Measurements from ENCODE around the gene ABTB2. TPM values are rescaled to one million over a fixed set of nuclear protein-coding genes. Genes with fewer than 3 reads are reported as not detected.

The ABTB2 gene
- total RNA-seq, 1 donor: 5.1 TPM

- peak; percentile 36 for DNase-seq (ENCODE audit: insufficient read length, low spot score, missing footprints)
- H2AFZ ChIP-seq (ENCODE audit: low read length): no peak overlapping the region
- no peak for TF ChIP-seq CTCF (IDR thresholded peaks at IDR 0.05; ENCODE audit: extremely low read depth, low read depth, low read length)
- no peak overlapping the region for H3K4me2 ChIP-seq (ENCODE audit: insufficient read depth, low read length)
- no peak overlapping the region for H3K4me3 ChIP-seq (ENCODE audit: insufficient read depth, low read length)
- H3K36me3 ChIP-seq (ENCODE audit: insufficient read depth, low read length): no peaks in the 10 kb centered on the region
- no peaks in the 10 kb centered on the region for H3K27me3 ChIP-seq (ENCODE audit: insufficient read depth, low read length)
- H3K4me1 ChIP-seq (ENCODE audit: insufficient read depth, low read length): peaks cover 8% of the 10 kb centered on the region
- H3K79me2 ChIP-seq (ENCODE audit: insufficient read depth, low read length): no peaks in the 10 kb centered on the region
- H3K9me3 ChIP-seq (ENCODE audit: low read depth, low read length): no peaks in the 10 kb centered on the region
- no peak overlapping the region for H3K27ac ChIP-seq (ENCODE audit: low read depth, low read length)
- H4K20me1 ChIP-seq (ENCODE audit: insufficient read depth, low read length): peaks cover 8% of the 10 kb centered on the region
Measured at GRCh38 chr11:34169686-34170085, 188.1 kb downstream of the ABTB2 start.

GRCh38 chr11:34168642-34169420 lies 189.0 kb downstream of the ABTB2 start:
- no peaks in the 10 kb centered on the region for H3K79me2 ChIP-seq (ENCODE audit: insufficient read depth, low read length)
- peaks cover 8% of the 10 kb centered on the region for H4K20me1 ChIP-seq (ENCODE audit: insufficient read depth, low read length)
- no peak overlapping the region for H3K4me2 ChIP-seq (ENCODE audit: insufficient read depth, low read length)
- H2AFZ ChIP-seq (ENCODE audit: low read length): no peak overlapping the region
- H3K27me3 ChIP-seq (ENCODE audit: insufficient read depth, low read length): no peaks in the 10 kb centered on the region
- no peak for TF ChIP-seq CTCF (IDR thresholded peaks at IDR 0.05; ENCODE audit: extremely low read depth, low read depth, low read length)
- no peaks in the 10 kb centered on the region for H3K36me3 ChIP-seq (ENCODE audit: insufficient read depth, low read length)
- H3K9me3 ChIP-seq (ENCODE audit: low read depth, low read length): no peaks in the 10 kb centered on the region
- DNase-seq (ENCODE audit: insufficient read length, low spot score, missing footprints): peak; percentile 58
- H3K4me3 ChIP-seq (ENCODE audit: insufficient read depth, low read length): no peak overlapping the region
- H3K27ac ChIP-seq (ENCODE audit: low read depth, low read length): no peak overlapping the region
- peaks cover 2% of the 10 kb centered on the region for H3K4me1 ChIP-seq (ENCODE audit: insufficient read depth, low read length)

DNA sequence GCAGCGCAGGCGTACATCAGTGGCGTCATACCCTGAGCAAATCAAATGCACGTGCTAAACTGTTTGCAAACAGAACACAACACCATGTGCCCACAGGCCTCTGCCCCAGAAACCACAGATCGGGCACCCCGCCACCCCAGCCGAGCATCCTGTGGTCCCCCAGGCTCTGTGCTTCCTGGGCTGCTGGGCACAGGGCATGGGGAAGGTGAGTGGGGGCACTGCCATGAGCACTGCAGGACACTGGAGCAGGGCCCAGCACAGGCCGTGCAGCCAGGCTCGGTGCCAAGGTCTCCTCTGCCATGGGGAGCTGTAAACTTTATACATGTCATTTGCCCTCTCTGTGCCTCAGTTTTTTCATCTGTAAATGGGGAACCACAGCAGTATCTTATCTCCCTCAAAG lies 189.8 kb downstream of the ABTB2 start:
- Histone ChIP-seq H3K4me2 (ENCODE audit: insufficient read depth, low read length) (no peak overlapping the region), H3K4me3 (ENCODE audit: insufficient read depth, low read length) (no peak overlapping the region), H4K20me1 (ENCODE audit: insufficient read depth, low read length) (peaks cover 8% of the 10 kb centered on the region), H3K79me2 (ENCODE audit: insufficient read depth, low read length) (no peaks in the 10 kb centered on the region), H3K9me3 (ENCODE audit: low read depth, low read length) (no peaks in the 10 kb centered on the region), H2AFZ (ENCODE audit: low read length) (no peak overlapping the region), H3K27me3 (ENCODE audit: insufficient read depth, low read length) (no peaks in the 10 kb centered on the region), H3K4me1 (ENCODE audit: insufficient read depth, low read length) (no peaks in the 10 kb centered on the region), H3K36me3 (ENCODE audit: insufficient read depth, low read length) (no peaks in the 10 kb centered on the region), H3K27ac (ENCODE audit: low read depth, low read length) (no peak overlapping the region)
- TF ChIP-seq CTCF (IDR thresholded peaks at IDR 0.05; ENCODE audit: extremely low read depth, low read depth, low read length): no peak
- peak; percentile 65 for DNase-seq (ENCODE audit: insufficient read length, low spot score, missing footprints)

DNA sequence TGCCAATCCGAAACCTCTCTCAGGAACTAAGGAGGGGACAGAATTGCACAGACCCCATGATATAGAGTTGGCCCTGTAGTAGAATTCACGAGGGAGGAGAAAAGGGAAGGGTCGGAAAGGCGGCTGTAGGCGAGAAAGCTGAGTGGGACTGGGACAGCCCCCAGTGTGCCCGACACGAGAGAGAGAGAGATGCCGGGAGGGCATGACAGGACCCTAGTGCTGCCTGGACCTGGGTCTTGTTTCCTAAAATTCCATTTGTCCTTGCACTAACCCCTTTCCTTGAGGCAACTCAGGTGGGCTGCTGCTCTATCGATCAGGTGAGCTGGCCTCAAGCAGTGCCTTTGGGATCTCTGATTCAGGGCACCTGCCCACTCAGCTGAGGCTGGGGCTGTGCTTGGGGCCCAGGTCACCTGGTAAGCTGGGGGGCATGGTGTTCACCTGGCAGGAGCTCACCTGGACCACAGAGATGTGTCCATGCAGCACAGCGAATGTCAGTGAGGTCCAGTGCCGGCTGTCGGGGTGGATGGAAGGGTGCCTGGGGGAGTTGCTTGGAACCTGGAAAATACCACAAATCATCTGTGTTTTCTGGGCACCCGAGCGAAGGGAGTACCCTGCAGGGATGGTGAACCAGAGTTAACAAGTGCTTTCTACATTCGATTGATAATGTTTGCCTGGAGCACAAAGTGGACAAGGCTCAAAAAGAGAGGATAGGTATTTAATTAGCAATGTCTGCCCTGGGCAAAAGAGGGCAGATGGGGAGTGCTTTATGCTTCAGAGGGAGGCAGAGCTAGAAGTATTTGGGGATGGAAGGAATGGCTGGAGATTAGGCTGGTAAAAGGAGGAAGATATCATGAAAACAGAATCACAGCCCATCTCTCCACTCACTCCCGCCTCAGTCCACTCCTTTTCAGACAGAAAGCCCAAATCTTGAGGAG lies 190.7 kb downstream of the ABTB2 start:
- Histone ChIP-seq H3K36me3 (ENCODE audit: insufficient read depth, low read length) (no peaks in the 10 kb centered on the region), H3K4me3 (ENCODE audit: insufficient read depth, low read length) (no peak overlapping the region), H3K79me2 (ENCODE audit: insufficient read depth, low read length) (no peaks in the 10 kb centered on the region), H3K4me2 (ENCODE audit: insufficient read depth, low read length) (no peak overlapping the region), H3K27me3 (ENCODE audit: insufficient read depth, low read length) (no peaks in the 10 kb centered on the region), H4K20me1 (ENCODE audit: insufficient read depth, low read length) (peaks cover 10% of the 10 kb centered on the region), H3K9me3 (ENCODE audit: low read depth, low read length) (no peaks in the 10 kb centered on the region), H2AFZ (ENCODE audit: low read length) (no peak overlapping the region), H3K27ac (ENCODE audit: low read depth, low read length) (no peak overlapping the region), H3K4me1 (ENCODE audit: insufficient read depth, low read length) (no peaks in the 10 kb centered on the region)
- peak; percentile 86 for DNase-seq (ENCODE audit: insufficient read length, low spot score, missing footprints)
- TF ChIP-seq CTCF (IDR thresholded peaks at IDR 0.05; ENCODE audit: extremely low read depth, low read depth, low read length): no peak

Measured in osteoblast (primary cell).